HepG2 (cell line): ENCODE results near the gene ARSB. TPM values are rescaled to one million over a fixed set of nuclear protein-coding genes. Genes with fewer than 3 reads are reported as not detected.

ENCODE experiments used
- AKAP8 ChIP-seq: sonication (generic); formaldehyde crosslinking; IDR thresholded peaks from 2 replicates; pipeline ENCODE4 v1.5.1; 2020; ENCODE audit warnings: mild to moderate bottlenecking, missing genetic modification reagents
- ASH2L ChIP-seq: fragments of 300-600, 200-600 bp; sonication (generic); IDR thresholded peaks from 2 replicates; pipeline ENCODE4 v1.7.0; 2017; ENCODE audit warnings: low read depth, mild to moderate bottlenecking, moderate library complexity, mixed read lengths, low read length; ENCODE audit not compliant: insufficient read length
- E2F2 ChIP-seq: sonication (generic); formaldehyde crosslinking; IDR thresholded peaks from 2 replicates; pipeline ENCODE4 v1.4.0; 2020; ENCODE audit warnings: missing genetic modification reagents, borderline replicate concordance
- HNF4A ChIP-seq: sonication (generic); formaldehyde crosslinking; IDR thresholded peaks from 2 replicates; pipeline ENCODE4 v1.4.0; 2020; ENCODE audit warnings: missing genetic modification reagents
- MIER3 ChIP-seq: IDR thresholded peaks from 2 replicates; pipeline ENCODE4 v1.6.1; 2016; ENCODE audit warnings: missing compliant biosample characterization, borderline replicate concordance
- MZF1 ChIP-seq: sonication (generic); formaldehyde crosslinking; IDR thresholded peaks from 2 replicates; pipeline ENCODE4 v1.8.1; 2023; ENCODE audit warnings: mild to moderate bottlenecking, missing genetic modification reagents, borderline replicate concordance
- NFKBIZ ChIP-seq: IDR thresholded peaks from 2 replicates; pipeline ENCODE4 v1.6.1; 2018; ENCODE audit warnings: missing genetic modification reagents, missing compliant biosample characterization
- PRDM15 ChIP-seq: sonication (generic); formaldehyde crosslinking; IDR thresholded peaks from 2 replicates; pipeline ENCODE4 v1.4.0; 2020; ENCODE audit warnings: missing genetic modification reagents
- SIX4 ChIP-seq: sonication (generic); formaldehyde crosslinking; IDR thresholded peaks from 2 replicates; pipeline ENCODE4 v1.4.0; 2020; ENCODE audit warnings: missing genetic modification reagents
- SP1 ChIP-seq, 2 experiments: fragments of 450-650 bp in 1 of 2; sonication (generic) in 1 of 2; formaldehyde crosslinking in 1 of 2; IDR thresholded peaks; 2 replicates each; pipeline versions ENCODE4 v1.4.0 to v1.6.1; 2016 to 2020; ENCODE audit warnings: missing genetic modification reagents in 1 of 2
- TIGD3 ChIP-seq: sonication (generic); formaldehyde crosslinking; IDR thresholded peaks from 2 replicates; pipeline ENCODE4 v1.5.1; 2020; ENCODE audit warnings: mild to moderate bottlenecking, missing genetic modification reagents, borderline replicate concordance
- U2AF2 ChIP-seq: fragments of 200-400 bp; formaldehyde crosslinking; IDR thresholded peaks from 2 replicates; pipeline ENCODE4 v1.6.1; 2017; ENCODE audit warnings: low read depth, mild to moderate bottlenecking, low read length
- ZNF256 ChIP-seq: sonication (generic); formaldehyde crosslinking; conservative IDR thresholded peaks from 2 replicates; pipeline ENCODE4 v1.4.0; 2020; ENCODE audit warnings: missing genetic modification reagents
- ZNF260 ChIP-seq: sonication (generic); formaldehyde crosslinking; IDR thresholded peaks from 2 replicates; pipeline ENCODE4 v1.4.0; 2020; ENCODE audit warnings: missing genetic modification reagents, low read depth, mild to moderate bottlenecking, borderline replicate concordance
- ZNF3 ChIP-seq: IDR thresholded peaks from 2 replicates; pipeline ENCODE4 v1.7.0; 2017; ENCODE audit warnings: inconsistent platforms
- ZNF431 ChIP-seq: sonication (generic); formaldehyde crosslinking; IDR thresholded peaks from 2 replicates; pipeline ENCODE4 v1.9.0; 2022; ENCODE audit warnings: missing genetic modification reagents, low read depth, mild to moderate bottlenecking, borderline replicate concordance
- ZNF512 ChIP-seq: sonication (generic); formaldehyde crosslinking; IDR thresholded peaks from 2 replicates; pipeline ENCODE4 v1.4.0; 2020; ENCODE audit warnings: mild to moderate bottlenecking, missing genetic modification reagents
- ZNF546 ChIP-seq: sonication (generic); formaldehyde crosslinking; conservative IDR thresholded peaks from 2 replicates; pipeline ENCODE4 v1.8.1; 2023; ENCODE audit warnings: mild to moderate bottlenecking, missing genetic modification reagents
- ZNF629 ChIP-seq: sonication (generic); formaldehyde crosslinking; conservative IDR thresholded peaks from 2 replicates; pipeline ENCODE4 v1.5.0; 2020; ENCODE audit warnings: missing genetic modification reagents
- ZNF788 ChIP-seq: sonication (generic); formaldehyde crosslinking; IDR thresholded peaks from 2 replicates; pipeline ENCODE4 v1.5.0; 2020; ENCODE audit warnings: mild to moderate bottlenecking, missing genetic modification reagents, borderline replicate concordance
- polyA plus RNA-seq, 8 experiments: library from polyadenylated mRNA; depleted of rRNA in 3 of 8; stranded (reverse) in 7 of 8; unstranded in 1 of 8; fragments of >200 nt; fragmentation: Illumina TruSeq in 4 of 8; extraction: Trizol in 4 of 8; gene quantifications; 2 replicates each; pipeline versions ENCODE4 v1.2.1 to v1.2.3, GENCODE V29; 2011 to 2016; ENCODE audit warnings: low read depth in 4 of 8, missing spikeins in 1 of 8, mixed read lengths in 1 of 8; ENCODE audit not compliant: insufficient read depth in 1 of 8
- total RNA-seq, 5 experiments: library from RNA; depleted of rRNA; stranded (reverse); fragments of >200 nt; fragmentation: Illumina TruSeq; extraction: Trizol; gene quantifications; 2 replicates each; pipeline ENCODE4 v1.2.3, GENCODE V29; 2016; ENCODE audit warnings: low read depth in 1 of 5
- TF ChIP-seq, protein P1 (sequence below): sonication (generic); formaldehyde crosslinking; IDR thresholded peaks from 2 replicates; pipeline ENCODE4 v1.4.0; 2020; ENCODE audit warnings: missing genetic modification reagents, low read depth, mild to moderate bottlenecking, borderline replicate concordance

Gene ARSB
- total and polyA plus RNA-seq, 2 of the 13 experiments (the other 11 are each of a cell fraction or from before 2014, with no cell fraction given) = 52.6 to 66.4 TPM

DNA sequence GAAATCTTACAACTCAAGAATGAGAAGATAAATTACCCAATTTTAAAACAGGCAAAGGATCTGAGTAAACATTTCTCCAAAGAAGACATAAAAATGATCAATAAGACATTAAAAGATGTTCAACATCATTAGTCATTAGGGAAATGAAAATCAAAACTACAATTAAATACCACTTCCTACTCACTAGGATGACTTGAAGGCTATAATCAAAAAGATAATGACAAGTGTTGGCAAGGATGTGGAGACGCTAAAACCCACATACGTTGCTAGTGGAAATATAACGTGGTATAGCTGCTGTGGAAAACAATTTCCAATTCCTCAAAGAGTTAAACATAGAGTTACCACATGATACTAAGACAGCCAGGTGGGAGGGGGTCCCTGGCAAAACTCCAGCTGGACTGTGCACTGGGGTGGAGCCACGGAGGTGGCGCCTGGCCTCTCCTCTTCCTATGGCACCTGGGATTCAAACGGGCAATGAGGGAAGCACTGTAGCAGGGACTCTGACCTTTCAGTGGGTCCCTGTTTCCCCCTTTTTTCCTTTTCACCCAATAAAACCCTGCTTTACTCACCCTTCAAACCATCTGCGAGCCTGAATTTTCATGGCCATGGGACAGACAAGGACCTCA lies 5.9 kb downstream of the ARSB start (continued):
- TF ChIP-seq ZNF431 (CRISPR knock-in tag) (no peak), TIGD3 (CRISPR knock-in tag) (no peak), ZNF512 (CRISPR knock-in tag) (no peak), ZNF256 (CRISPR knock-in tag) (no peak), MIER3 (CRISPR knock-in tag) (no peak), AKAP8 (CRISPR knock-in tag) (no peak), PRDM15 (CRISPR knock-in tag) (no peak; the same call in 1 of the 2 replicates), ZNF260 (CRISPR knock-in tag) (no peak), ZNF3 (CRISPR knock-in tag) (no peak), SIX4 (CRISPR knock-in tag) (no peak), ZNF788 (CRISPR knock-in tag) (no peak), U2AF2 (no peak), ZNF629 (CRISPR knock-in tag) (no peak), ZNF546 (CRISPR knock-in tag) (no peak), ASH2L (peak; percentile 43), MZF1 (CRISPR knock-in tag) (no peak), E2F2 (CRISPR knock-in tag) (no peak), HNF4A (CRISPR knock-in tag) (peak; percentile 93), SP1 (IDR thresholded peaks at IDR 0.05) (no peak), SP1 (CRISPR knock-in tag; IDR thresholded peaks at IDR 0.05) (no peak), NFKBIZ (no peak)
- TF ChIP-seq, protein P1, sequence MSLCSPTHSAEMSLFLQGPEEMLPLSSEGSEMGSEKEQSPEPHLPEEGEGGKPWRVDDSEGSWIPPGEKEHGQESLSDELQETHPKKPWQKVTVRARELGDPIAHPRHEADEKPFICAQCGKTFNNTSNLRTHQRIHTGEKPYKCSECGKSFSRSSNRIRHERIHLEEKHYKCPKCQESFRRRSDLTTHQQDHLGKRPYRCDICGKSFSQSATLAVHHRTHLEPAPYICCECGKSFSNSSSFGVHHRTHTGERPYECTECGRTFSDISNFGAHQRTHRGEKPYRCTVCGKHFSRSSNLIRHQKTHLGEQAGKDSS (CRISPR knock-in tag) = no peak
